H1 (cell line): ENCODE measurements around the gene MORC2. TPM values are rescaled to one million over a fixed set of nuclear protein-coding genes. Genes with fewer than 3 reads are reported as not detected.

Experiments used
- CTCF ChIA-PET: fragments of 300-600 bp; sonication (Branson Sonifier 250); formaldehyde crosslinking; loops from one replicate; lab custom pipeline; 2021; ENCODE audit not compliant: partially characterized antibody; lab: Charles Lee
- POLR2A ChIA-PET: fragments of 300-600 bp; sonication (Branson Sonifier 250); formaldehyde crosslinking; loops from one replicate; lab custom pipeline; 2021; ENCODE audit warnings: inconsistent platforms; ENCODE audit not compliant: partially characterized antibody; lab: Charles Lee
- DNase-seq, 2 experiments: peaks; one replicate each; pipeline versions ENCODE4 v3.0.0 to v3.0.0-alpha.2; 2010 to 2022; ENCODE audit warnings: low spot score in 2 of 2, low read depth in 1 of 2, mixed read lengths in 1 of 2
- FAIRE-seq: peaks from 2 replicates; lab custom pipeline; 2011; peaks lifted over from hg19 to GRCh38; lab: Jason Lieb, UNC
- H2AFZ ChIP-seq: 2 replicates; pipeline ENCODE4 v1.8.1; 2012; ENCODE audit warnings: low read length, inconsistent platforms
- H2AK5ac ChIP-seq: 2 replicates; pipeline ENCODE4 v1.6.1; 2013; ENCODE audit warnings: low read depth, low read length
- H2BK120ac ChIP-seq: replicated peaks from 2 replicates; pipeline ENCODE3; 2013; ENCODE audit warnings: low read depth, low read length, inconsistent platforms
- H2BK12ac ChIP-seq: 2 replicates; pipeline ENCODE4 v1.6.1; 2013; ENCODE audit warnings: low read depth, low read length
- H2BK15ac ChIP-seq: 2 replicates; pipeline ENCODE4 v1.6.1; 2013; ENCODE audit warnings: low read length
- H2BK20ac ChIP-seq: 2 replicates; pipeline ENCODE4 v1.6.1; 2013; ENCODE audit warnings: low read length
- H2BK5ac ChIP-seq: 2 replicates; pipeline ENCODE4 v1.6.1; 2013; ENCODE audit warnings: low read depth, low read length
- H3K14ac ChIP-seq: 2 replicates; pipeline ENCODE4 v1.6.1; 2013; ENCODE audit warnings: inconsistent platforms; ENCODE audit not compliant: insufficient read length
- H3K18ac ChIP-seq: 2 replicates; pipeline ENCODE4 v1.6.1; 2013; ENCODE audit warnings: low read length; ENCODE audit errors: extremely low read depth
- H3K23ac ChIP-seq: 2 replicates; pipeline ENCODE4 v1.6.1; 2013; ENCODE audit warnings: inconsistent platforms; ENCODE audit not compliant: insufficient read length
- H3K23me2 ChIP-seq: 2 replicates; pipeline ENCODE4 v1.6.1; 2013; ENCODE audit warnings: low read depth, low read length
- H3K27ac ChIP-seq: 2 replicates; pipeline ENCODE4 v1.6.1; 2011; ENCODE audit warnings: low read depth, low read length, inconsistent platforms
- H3K27me3 ChIP-seq, 4 experiments: replicated peaks in 1 of 4; 1 replicate in 1 of 4; 2 replicates in 3 of 4; pipeline versions ENCODE4 v1.6.1 to v1.8.1; 2011 to 2013; ENCODE audit warnings: low read length in 3 of 4, mild to moderate bottlenecking in 3 of 4, inconsistent platforms in 2 of 4, mixed read lengths in 2 of 4, moderate library complexity in 1 of 4; ENCODE audit not compliant: control insufficient read depth in 3 of 4, insufficient read depth in 3 of 4; ENCODE audit errors: extremely low read depth in 1 of 4
- H3K36me3 ChIP-seq, 4 experiments: 2 replicates each; pipeline versions ENCODE4 v1.6.1 to v1.8.1; 2011 to 2013; ENCODE audit warnings: mild to moderate bottlenecking in 4 of 4, low read length in 3 of 4, moderate library complexity in 2 of 4, control low read depth in 1 of 4, inconsistent platforms in 1 of 4; ENCODE audit not compliant: insufficient read depth in 4 of 4, control insufficient read depth in 2 of 4
- H3K4ac ChIP-seq: replicated peaks from 2 replicates; pipeline ENCODE3; 2013; ENCODE audit warnings: low read length, low read depth, mixed read lengths, inconsistent platforms; ENCODE audit not compliant: insufficient read length
- H3K4me1 ChIP-seq, 4 experiments: replicated peaks in 1 of 4; 1 replicate in 1 of 4; 2 replicates in 3 of 4; pipeline versions ENCODE4 v1.6.1 to v1.8.1; 2011 to 2013; ENCODE audit warnings: low read length in 3 of 4, inconsistent platforms in 2 of 4, mixed read lengths in 1 of 4; ENCODE audit not compliant: insufficient read depth in 4 of 4, control insufficient read depth in 3 of 4
- H3K4me2 ChIP-seq, 2 experiments: 2 replicates each; pipeline versions ENCODE4 v1.6.1 to v1.8.1; 2011 to 2013; ENCODE audit warnings: low read depth in 2 of 2, low read length in 2 of 2, control low read depth in 1 of 2, inconsistent platforms in 1 of 2, mild to moderate bottlenecking in 1 of 2; ENCODE audit not compliant: insufficient read depth in 1 of 2
- H3K4me3 ChIP-seq, 4 experiments: fragments of 200-600, 300-600 bp in 1 of 4; sonication (generic), shearing (Covaris generic), sonication (Bioruptor Twin) in 1 of 4; 2 replicates each; pipeline versions ENCODE4 v1.5.1 to v1.8.1; 2011 to 2016; ENCODE audit warnings: low read length in 4 of 4, low read depth in 3 of 4, control low read depth in 2 of 4, inconsistent platforms in 2 of 4, mild to moderate bottlenecking in 2 of 4, mixed read lengths in 1 of 4, moderate library complexity in 1 of 4; ENCODE audit not compliant: insufficient read depth in 2 of 4; ENCODE audit errors: extremely low read depth in 1 of 4
- H3K56ac ChIP-seq: replicated peaks from 2 replicates; pipeline ENCODE3; 2013; ENCODE audit warnings: low read depth, mild to moderate bottlenecking, mixed read lengths, low read length, inconsistent platforms; ENCODE audit not compliant: insufficient read length
- H3K79me1 ChIP-seq: 2 replicates; pipeline ENCODE4 v1.6.1; 2013; ENCODE audit warnings: low read depth, low read length, control low read depth
- H3K79me2 ChIP-seq, 2 experiments: 2 replicates each; pipeline versions ENCODE4 v1.6.1 to v1.8.1; 2012 to 2013; ENCODE audit warnings: low read length in 2 of 2, mild to moderate bottlenecking in 2 of 2, inconsistent platforms in 1 of 2; ENCODE audit not compliant: insufficient read depth in 2 of 2, control insufficient read depth in 1 of 2
- H3K9ac ChIP-seq, 4 experiments: replicated peaks in 1 of 4; 1 replicate in 1 of 4; 2 replicates in 3 of 4; pipeline versions ENCODE4 v1.6.1 to v1.8.1; 2011 to 2013; ENCODE audit warnings: low read depth in 3 of 4, low read length in 3 of 4, control low read depth in 2 of 4, mild to moderate bottlenecking in 2 of 4, moderate library complexity in 2 of 4, inconsistent platforms in 1 of 4; ENCODE audit errors: extremely low read depth in 1 of 4
- H3K9me3 ChIP-seq, 2 experiments: 2 replicates each; pipeline versions ENCODE4 v1.6.1 to v1.8.1; 2012 to 2013; ENCODE audit warnings: mild to moderate bottlenecking in 2 of 2, moderate library complexity in 2 of 2, control low read depth in 1 of 2, inconsistent platforms in 1 of 2, low read depth in 1 of 2, low read length in 1 of 2, mixed read lengths in 1 of 2; ENCODE audit not compliant: insufficient read depth in 2 of 2
- H4K20me1 ChIP-seq, 2 experiments: replicated peaks in 1 of 2; 2 replicates each; pipeline versions ENCODE3 to v1.8.1; 2011 to 2013; ENCODE audit warnings: inconsistent platforms in 2 of 2, low read length in 2 of 2, mild to moderate bottlenecking in 1 of 2; ENCODE audit not compliant: insufficient read depth in 2 of 2, control insufficient read depth in 1 of 2
- H4K5ac ChIP-seq: 2 replicates; pipeline ENCODE4 v1.6.1; 2013; ENCODE audit warnings: low read length, low read depth, mixed read lengths, inconsistent platforms; ENCODE audit not compliant: insufficient read length
- H4K8ac ChIP-seq: 2 replicates; pipeline ENCODE4 v1.8.0; 2013; ENCODE audit warnings: mild to moderate bottlenecking, moderate library complexity, low read length, inconsistent platforms; ENCODE audit not compliant: insufficient read depth; ENCODE audit errors: extremely low read depth
- H4K91ac ChIP-seq: replicated peaks from 2 replicates; pipeline ENCODE3; 2013; ENCODE audit warnings: low read length, mixed read lengths, inconsistent platforms; ENCODE audit not compliant: insufficient read length
- CBX5 ChIP-seq: fragments of 300-800, 300-1000 bp; sonication (generic); IDR thresholded peaks from 2 replicates; pipeline ENCODE4 v1.7.1; 2016; ENCODE audit warnings: antibody characterized with exemption, low read length, low read depth
- EGR1 ChIP-seq: IDR thresholded peaks from 2 replicates; pipeline ENCODE4 v1.6.1; 2011; ENCODE audit warnings: low read depth, low read length, borderline replicate concordance
- EZH2 ChIP-seq: fragments of 200-600 bp; sonication (generic); IDR thresholded peaks from 2 replicates; pipeline ENCODE4 v1.7.1; 2012; ENCODE audit warnings: low read depth, mild to moderate bottlenecking, moderate library complexity, low read length, inconsistent platforms; ENCODE audit not compliant: severe bottlenecking
- HDAC2 ChIP-seq, 2 experiments: fragments of 300-600 bp in 1 of 2; sonication (generic) in 1 of 2; IDR thresholded peaks; 2 replicates each; pipeline ENCODE4 v1.6.1; 2011 to 2012; ENCODE audit warnings: low read depth in 2 of 2, low read length in 2 of 2, mild to moderate bottlenecking in 2 of 2, moderate library complexity in 2 of 2, borderline replicate concordance in 1 of 2, inconsistent platforms in 1 of 2
- POLR2A ChIP-seq, 2 experiments: IDR thresholded peaks; 1 replicate in 1 of 2; 2 replicates in 1 of 2; pipeline ENCODE4 v1.6.1; 2011; ENCODE audit warnings: low read depth in 2 of 2, low read length in 2 of 2, mild to moderate bottlenecking in 2 of 2; ENCODE audit errors: control extremely low read depth in 1 of 2
- POU5F1 ChIP-seq: IDR thresholded peaks from 2 replicates; pipeline ENCODE4 v1.6.1; 2011; ENCODE audit warnings: low read depth, mild to moderate bottlenecking, low read length, moderate library complexity
- SAP30 ChIP-seq: fragments of 300-600 bp; sonication (generic); IDR thresholded peaks from 2 replicates; pipeline ENCODE4 v1.7.1; 2012; ENCODE audit warnings: low read length, moderate library complexity, mild to moderate bottlenecking, inconsistent platforms; ENCODE audit not compliant: insufficient read depth, insufficient replicate concordance
- WGBS, 2 experiments: shearing (Covaris generic) in 1 of 2; methylation state at CpG; one replicate each; pipeline versions ENCODE4 v1.1.6 to v1.1.7; 2013 to 2015; ENCODE audit warnings: low lambda C conversion rate in 2 of 2, mixed read lengths in 2 of 2, inconsistent platforms in 1 of 2, low coverage in 1 of 2, missing lambda C conversion rate in 1 of 2; ENCODE audit not compliant: insufficient replicate concordance in 2 of 2, insufficient coverage in 1 of 2, insufficient read length in 1 of 2; ENCODE audit errors: extremely low coverage in 1 of 2, missing lambda C conversion rate in 1 of 2; 5-methylcytosine and 5-hydroxymethylcytosine counted together
- polyA plus RNA-seq, 7 experiments: library from polyadenylated mRNA; depleted of rRNA in 3 of 7; stranded (reverse) in 5 of 7; unstranded in 2 of 7; fragments of >200 nt in 5 of 7; fragments of 200-250 nt in 2 of 7; gene quantifications; 1 replicate in 5 of 7; 2 replicates in 1 of 7; 4 replicates in 1 of 7; pipeline versions ENCODE4 v1.2.1 to v1.2.3, GENCODE V29; 2011 to 2013; ENCODE audit warnings: missing spikeins in 2 of 7, mixed read lengths in 2 of 7
- total RNA-seq: library from RNA; stranded (reverse); fragmentation: NEBNext Ultra II Directional; extraction: Animal tissue kit (Norgen Biotek cat#: 25700); gene quantifications from 2 replicates; pipeline ENCODE4 v1.2.1, GENCODE V29; 2021

The MORC2 gene
- total and polyA plus RNA-seq, 2 of the 8 experiments (the other 6 are each of a cell fraction or from before 2014, with no cell fraction given), result 15.4 to 68.0 TPM

DNA sequence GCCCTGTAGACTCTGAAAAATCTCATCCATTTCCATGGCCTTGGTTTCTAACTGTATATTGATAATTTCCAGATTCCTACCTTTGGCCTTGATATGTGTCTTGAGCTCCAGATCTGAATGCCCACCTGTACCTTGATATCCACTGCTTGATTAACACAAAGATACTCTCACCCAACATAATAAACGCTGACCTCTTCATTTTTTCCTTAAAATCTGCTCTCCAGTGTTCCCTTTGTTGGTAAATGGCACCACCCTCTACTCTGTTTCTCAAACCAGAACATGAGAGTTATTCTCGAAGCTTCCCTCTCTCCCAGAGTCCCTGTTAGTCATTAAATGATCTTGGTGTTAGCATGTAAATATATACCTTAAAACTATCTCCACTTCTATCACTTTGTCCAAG, 13.9 kb upstream of the MORC2 start:
- Histone ChIP-seq H3K79me1 (peaks cover 2% of the 10 kb centered on the region; the same call in 1 of the 2 replicates), H3K4me2 (no peak overlapping the region), H3K9ac (no peak overlapping the region), H3K4me1 (peaks cover 0 to 5% (median 2%) of the 10 kb centered on the region in 4 experiments; a peak in 2 of 7 replicates), H3K4me3 (no peak overlapping the region), H4K20me1 (peaks cover 0 to 5% of the 10 kb centered on the region in 2 experiments), H3K23me2 (no peaks in the 10 kb centered on the region), H4K5ac (no peak overlapping the region), H2BK20ac (no peak overlapping the region), H3K18ac (no peak overlapping the region), H3K27me3 (no peaks in the 10 kb centered on the region), H3K14ac (no peak overlapping the region), H3K9me3 (peaks cover 4 to 9% of the 10 kb centered on the region in 2 experiments; a peak in 3 of 4 replicates), H2BK15ac (no peak overlapping the region), H3K36me3 (peaks cover 0 to 12% (median 7%) of the 10 kb centered on the region in 4 experiments; a peak in 5 of 8 replicates), H2BK12ac (no peak overlapping the region), H3K56ac (no peak overlapping the region), H3K27ac (no peak overlapping the region), H3K4ac (no peak overlapping the region), H2AFZ (no peak overlapping the region), H3K79me2 (peaks cover 0 to 24% of the 10 kb centered on the region in 2 experiments; a peak in 3 of 4 replicates), H2BK5ac (no peak overlapping the region), H3K23ac (no peak overlapping the region), H2AK5ac (no peak overlapping the region), H4K91ac (no peak overlapping the region), H2BK120ac (no peak overlapping the region), H4K8ac (no peak overlapping the region)
- no peak for DNase-seq
- 85% methylated on average over 2 of the region's 2 CpGs; no CpG with 5 or more reads in 1 of the 2 experiments for WGBS, 2 experiments
- ChIA-PET POLR2A (interaction anchor here (2.5 to 9.7 kb wide), 2 partner anchors 14 to 101 kb away, joined by 9 to 86 read pairs; partner anchors contain the start of genes MORC2 and TUG1), CTCF (interaction anchor here (1.6 to 1.8 kb wide), 2 partner anchors 13 to 100 kb away, joined by 4 read pairs; no protein-coding TSS in a partner anchor)
- no peak for FAIRE-seq
- TF ChIP-seq HDAC2 (IDR thresholded peaks at IDR 0.05; ENCODE audit: borderline replicate concordance in 1 of 2, low read depth in 2 of 2, low read length in 2 of 2), result no peak
- TF ChIP-seq EZH2, result no peak
- TF ChIP-seq POU5F1, result no peak
- no peak for TF ChIP-seq SAP30
- TF ChIP-seq EGR1, result no peak
- TF ChIP-seq CBX5, result no peak
- no peak for TF ChIP-seq POLR2A (IDR thresholded peaks at IDR 0.05; ENCODE audit: control extremely low read depth in 1 of 2, low read depth in 2 of 2, low read length in 2 of 2)
